Body of pancreas (tissue), 4 donors: Measurements from ENCODE around the gene MIAT.

Experiments
- CTCF ChIP-seq, 7 experiments: fragments of 450-650 bp in 4 of 7; fragments of 200-600 bp in 3 of 7; sonication (generic) in 3 of 7; IDR thresholded peaks; one replicate each; pipeline ENCODE4 v1.5.1; 2016 to 2019; ENCODE audit warnings: antibody characterized with exemption in 7 of 7
- POLR2A ChIP-seq, 3 donors: fragments of 450-650 bp; IDR thresholded peaks; one replicate each; pipeline ENCODE4 v1.6.1; 2016; ENCODE audit warnings: antibody characterized with exemption in 3 of 3, mild to moderate bottlenecking in 2 of 3

- TF ChIP-seq CTCF (IDR thresholded peaks at IDR 0.05) (no peak), POLR2A (IDR thresholded peaks at IDR 0.05) (no peak)
These were observed 50.2 kb downstream of the MIAT start for GRCh38 chr22:26707581-26707980.
